ENCODE data around the gene FZD1.

FZD1 gene

GRCh38 chr7:91280604-91281003 lies 16.4 kb downstream of the FZD1 start:
- TF ChIP-seq, protein P1, sequence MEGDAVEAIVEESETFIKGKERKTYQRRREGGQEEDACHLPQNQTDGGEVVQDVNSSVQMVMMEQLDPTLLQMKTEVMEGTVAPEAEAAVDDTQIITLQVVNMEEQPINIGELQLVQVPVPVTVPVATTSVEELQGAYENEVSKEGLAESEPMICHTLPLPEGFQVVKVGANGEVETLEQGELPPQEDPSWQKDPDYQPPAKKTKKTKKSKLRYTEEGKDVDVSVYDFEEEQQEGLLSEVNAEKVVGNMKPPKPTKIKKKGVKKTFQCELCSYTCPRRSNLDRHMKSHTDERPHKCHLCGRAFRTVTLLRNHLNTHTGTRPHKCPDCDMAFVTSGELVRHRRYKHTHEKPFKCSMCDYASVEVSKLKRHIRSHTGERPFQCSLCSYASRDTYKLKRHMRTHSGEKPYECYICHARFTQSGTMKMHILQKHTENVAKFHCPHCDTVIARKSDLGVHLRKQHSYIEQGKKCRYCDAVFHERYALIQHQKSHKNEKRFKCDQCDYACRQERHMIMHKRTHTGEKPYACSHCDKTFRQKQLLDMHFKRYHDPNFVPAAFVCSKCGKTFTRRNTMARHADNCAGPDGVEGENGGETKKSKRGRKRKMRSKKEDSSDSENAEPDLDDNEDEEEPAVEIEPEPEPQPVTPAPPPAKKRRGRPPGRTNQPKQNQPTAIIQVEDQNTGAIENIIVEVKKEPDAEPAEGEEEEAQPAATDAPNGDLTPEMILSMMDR (IDR thresholded peaks at IDR 0.05; ENCODE audit: borderline replicate concordance, extremely low read depth, low read length, poor library complexity, severe bottlenecking): no peak
- TF ChIP-seq EZH2 (IDR thresholded peaks at IDR 0.05; ENCODE audit: borderline replicate concordance, low read depth, low read length, severe bottlenecking): no peak
- H3K36me3 ChIP-seq (ENCODE audit: insufficient read depth, low read length): no peaks in the 10 kb centered on the region

GRCh38 chr7:91285696-91286355 lies 21.6 kb downstream of the FZD1 start:
- H3K27ac ChIP-seq (ENCODE audit: low read length): no peak overlapping the region
- no peaks in the 10 kb centered on the region for H3K9me3 ChIP-seq (ENCODE audit: insufficient read depth, low read length, severe bottlenecking)
- H3K79me2 ChIP-seq (ENCODE audit: insufficient read depth, low read length): no peaks in the 10 kb centered on the region
- no peak overlapping the region for H3K9ac ChIP-seq (ENCODE audit: low read depth, low read length)
- DNase-seq: no peak
- no peaks in the 10 kb centered on the region for H4K20me1 ChIP-seq (ENCODE audit: insufficient read depth, low read length)
- H3K4me3 ChIP-seq (ENCODE audit: low read depth in 1 of 2, low read length in 2 of 2): no peak overlapping the region
- no peaks in the 10 kb centered on the region for H3K4me1 ChIP-seq (ENCODE audit: insufficient read depth, low read length)
- H2AFZ ChIP-seq (ENCODE audit: low read depth, low read length): no peak overlapping the region
- no peaks in the 10 kb centered on the region for H3K27me3 ChIP-seq (ENCODE audit: insufficient read depth, low read length, poor library complexity)
- H3K36me3 ChIP-seq (ENCODE audit: insufficient read depth, low read length): no peaks in the 10 kb centered on the region
- no peak overlapping the region for H3K4me2 ChIP-seq (ENCODE audit: insufficient read depth, low read length)
- ATAC-seq (ENCODE audit: insufficient read depth, low read depth): no peak
- TF ChIP-seq, protein P1 (IDR thresholded peaks at IDR 0.05; ENCODE audit: borderline replicate concordance, extremely low read depth, low read length, poor library complexity, severe bottlenecking): no peak
- TF ChIP-seq EZH2 (IDR thresholded peaks at IDR 0.05; ENCODE audit: borderline replicate concordance, low read depth, low read length, severe bottlenecking): no peak

More at GRCh38 chr7:91280604-91281003, 16.4 kb downstream of the FZD1 start:
- H3K4me1 ChIP-seq (ENCODE audit: insufficient read depth, low read length): no peaks in the 10 kb centered on the region
- H3K27me3 ChIP-seq (ENCODE audit: insufficient read depth, low read length, poor library complexity): no peaks in the 10 kb centered on the region
- DNase-seq (no peak), ATAC-seq (ENCODE audit: insufficient read depth, low read depth) (no peak)
- H3K4me2 ChIP-seq (ENCODE audit: insufficient read depth, low read length): no peak overlapping the region
- H3K4me3 ChIP-seq (ENCODE audit: low read depth in 1 of 2, low read length in 2 of 2): no peak overlapping the region
- H2AFZ ChIP-seq (ENCODE audit: low read depth, low read length): no peak overlapping the region
- H3K9me3 ChIP-seq (ENCODE audit: insufficient read depth, low read length, severe bottlenecking): no peaks in the 10 kb centered on the region
- H4K20me1 ChIP-seq (ENCODE audit: insufficient read depth, low read length): no peaks in the 10 kb centered on the region
- H3K27ac ChIP-seq (ENCODE audit: low read length): no peak overlapping the region
- no peak overlapping the region for H3K9ac ChIP-seq (ENCODE audit: low read depth, low read length)
- H3K79me2 ChIP-seq (ENCODE audit: insufficient read depth, low read length): no peaks in the 10 kb centered on the region

DNA sequence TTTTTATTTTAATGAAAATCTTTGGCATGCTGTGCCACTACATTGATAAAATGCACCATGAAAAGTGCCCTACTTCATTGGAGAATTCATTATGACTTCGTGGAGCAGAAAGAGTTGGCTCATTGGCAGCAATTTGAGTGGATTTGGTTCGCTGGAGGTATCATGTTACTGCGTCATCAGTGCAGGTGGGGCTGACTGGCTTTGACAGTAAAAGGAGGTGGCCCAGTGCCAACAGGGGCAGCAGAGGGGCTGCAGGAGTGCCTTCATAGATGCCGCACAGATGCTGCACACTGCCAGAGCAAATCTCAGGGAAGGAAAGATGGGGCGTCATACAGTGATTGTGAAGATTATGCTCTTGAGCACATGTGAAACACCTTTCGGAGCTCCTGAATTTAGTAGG lies 22.2 kb downstream of the FZD1 start:
- no peaks in the 10 kb centered on the region for H3K79me2 ChIP-seq (ENCODE audit: insufficient read depth, low read length)
- TF ChIP-seq EZH2 (IDR thresholded peaks at IDR 0.05; ENCODE audit: borderline replicate concordance, low read depth, low read length, severe bottlenecking): no peak
- no peaks in the 10 kb centered on the region for H3K27me3 ChIP-seq (ENCODE audit: insufficient read depth, low read length, poor library complexity)
- H3K9me3 ChIP-seq (ENCODE audit: insufficient read depth, low read length, severe bottlenecking): no peaks in the 10 kb centered on the region
- H3K4me3 ChIP-seq (ENCODE audit: low read depth in 1 of 2, low read length in 2 of 2): no peak overlapping the region
- no peak overlapping the region for H3K4me2 ChIP-seq (ENCODE audit: insufficient read depth, low read length)
- no peaks in the 10 kb centered on the region for H3K4me1 ChIP-seq (ENCODE audit: insufficient read depth, low read length)
- no peaks in the 10 kb centered on the region for H3K36me3 ChIP-seq (ENCODE audit: insufficient read depth, low read length)
- DNase-seq (no peak), ATAC-seq (ENCODE audit: insufficient read depth, low read depth) (no peak)
- no peak overlapping the region for H3K9ac ChIP-seq (ENCODE audit: low read depth, low read length)
- H4K20me1 ChIP-seq (ENCODE audit: insufficient read depth, low read length): no peaks in the 10 kb centered on the region
- H3K27ac ChIP-seq (ENCODE audit: low read length): no peak overlapping the region
- no peak overlapping the region for H2AFZ ChIP-seq (ENCODE audit: low read depth, low read length)

GRCh38 chr7:91287371-91288084 lies 23.3 kb downstream of the FZD1 start:
- ATAC-seq (ENCODE audit: insufficient read depth, low read depth) (no peak), DNase-seq (no peak)
- TF ChIP-seq EZH2 (IDR thresholded peaks at IDR 0.05; ENCODE audit: borderline replicate concordance, low read depth, low read length, severe bottlenecking): no peak
- TF ChIP-seq, protein P1 (IDR thresholded peaks at IDR 0.05; ENCODE audit: borderline replicate concordance, extremely low read depth, low read length, poor library complexity, severe bottlenecking): no peak
- H4K20me1 ChIP-seq (ENCODE audit: insufficient read depth, low read length): no peaks in the 10 kb centered on the region
- H3K27me3 ChIP-seq (ENCODE audit: insufficient read depth, low read length, poor library complexity): no peaks in the 10 kb centered on the region
- no peak overlapping the region for H3K9ac ChIP-seq (ENCODE audit: low read depth, low read length)
- no peak overlapping the region for H3K27ac ChIP-seq (ENCODE audit: low read length)
- no peaks in the 10 kb centered on the region for H3K79me2 ChIP-seq (ENCODE audit: insufficient read depth, low read length)
- no peak overlapping the region for H3K4me2 ChIP-seq (ENCODE audit: insufficient read depth, low read length)
- no peak overlapping the region for H2AFZ ChIP-seq (ENCODE audit: low read depth, low read length)
- H3K9me3 ChIP-seq (ENCODE audit: insufficient read depth, low read length, severe bottlenecking): no peaks in the 10 kb centered on the region
- no peaks in the 10 kb centered on the region for H3K36me3 ChIP-seq (ENCODE audit: insufficient read depth, low read length)
- no peak overlapping the region for H3K4me3 ChIP-seq (ENCODE audit: low read depth in 1 of 2, low read length in 2 of 2)
- H3K4me1 ChIP-seq (ENCODE audit: insufficient read depth, low read length): no peaks in the 10 kb centered on the region
